Measurements from ENCODE around the gene CROCC2.

Gene CROCC2

GRCh38 chr2:240898108-240898730, 7.9 kb upstream of the CROCC2 start:
- Histone ChIP-seq H3K36me3 (ENCODE audit: control insufficient read depth, insufficient read depth, low read length) (no peaks in the 10 kb centered on the region), H3K27me3 (replicated peaks; ENCODE audit: control insufficient read depth, insufficient read depth, low read length) (no peaks in the 10 kb centered on the region; the same call in 1 of the 2 replicates), H3K4me3 (replicated peaks; ENCODE audit: low read depth, low read length) (no peak overlapping the region)
- TF ChIP-seq CTCF (IDR thresholded peaks at IDR 0.05; ENCODE audit: insufficient read depth, low read length, poor library complexity, severe bottlenecking) = no peak
- no peak for DNase-seq (ENCODE audit: extremely low read depth, insufficient read length)

DNA sequence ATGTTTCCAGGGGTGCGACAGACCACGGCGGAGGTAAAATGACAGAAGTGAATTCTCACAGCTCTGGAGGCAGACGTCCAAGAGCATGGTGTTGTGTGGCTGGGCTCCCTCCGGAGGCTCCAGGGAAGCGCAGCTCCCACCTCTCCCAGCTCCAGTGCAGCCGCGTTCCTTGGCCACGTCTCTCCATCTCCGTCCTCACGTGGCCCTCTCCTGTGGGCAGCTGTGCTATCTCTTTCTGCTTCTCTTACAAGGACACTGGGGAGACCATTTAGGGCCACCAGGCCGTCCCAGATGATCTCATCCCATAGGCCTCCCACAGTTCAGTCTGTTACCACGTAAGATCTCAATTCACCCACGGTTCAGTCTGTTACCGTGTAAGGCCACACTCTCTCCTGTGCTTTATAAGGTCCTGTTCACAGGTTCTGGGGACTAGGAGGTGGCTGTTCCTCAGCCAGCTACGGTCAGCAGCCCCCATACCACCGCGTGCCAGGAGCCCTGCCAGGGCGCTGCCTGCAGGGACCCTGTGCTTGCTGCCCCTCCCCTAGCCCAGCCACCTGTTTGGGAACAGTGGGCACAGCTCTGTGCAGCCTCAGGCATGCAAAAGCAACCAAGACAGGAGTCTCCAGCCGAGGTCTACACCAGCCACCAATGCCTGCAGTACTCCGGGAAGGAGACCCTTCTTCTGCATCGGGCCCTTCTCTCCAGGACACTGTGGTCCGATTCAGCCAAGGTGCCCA, 7.2 kb upstream of the CROCC2 start:
- Histone ChIP-seq H3K36me3 (ENCODE audit: control insufficient read depth, insufficient read depth, low read length) (no peaks in the 10 kb centered on the region), H3K4me3 (replicated peaks; ENCODE audit: low read depth, low read length) (no peak overlapping the region), H3K27me3 (replicated peaks; ENCODE audit: control insufficient read depth, insufficient read depth, low read length) (no peaks in the 10 kb centered on the region; the same call in 1 of the 2 replicates)
- DNase-seq (ENCODE audit: extremely low read depth, insufficient read length) = no peak
- TF ChIP-seq CTCF (IDR thresholded peaks at IDR 0.05; ENCODE audit: insufficient read depth, low read length, poor library complexity, severe bottlenecking) = no peak

DNA sequence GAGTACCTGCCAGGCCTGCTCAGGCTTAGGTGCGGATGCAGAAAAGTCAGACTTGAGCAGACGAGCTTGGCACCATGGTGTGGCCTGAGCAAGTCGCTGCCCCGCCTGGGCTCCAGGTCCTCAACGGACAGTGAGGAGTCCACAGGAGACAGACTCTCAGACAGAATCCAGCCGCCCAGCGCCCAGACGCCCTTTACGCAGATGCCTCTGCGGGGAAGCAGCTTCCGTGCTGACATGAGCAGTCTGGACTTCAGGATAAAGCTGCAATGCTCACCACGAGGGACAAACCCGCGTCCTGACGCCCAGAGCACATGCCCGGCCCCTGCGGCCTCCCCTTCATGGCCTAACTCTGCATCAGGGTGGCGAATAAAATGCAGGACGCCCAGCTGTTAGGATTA, 6.7 kb upstream of the CROCC2 start:
- no peak for DNase-seq (ENCODE audit: extremely low read depth, insufficient read length)
- Histone ChIP-seq H3K36me3 (ENCODE audit: control insufficient read depth, insufficient read depth, low read length) (no peaks in the 10 kb centered on the region), H3K4me3 (replicated peaks; ENCODE audit: low read depth, low read length) (no peak overlapping the region), H3K27me3 (replicated peaks; ENCODE audit: control insufficient read depth, insufficient read depth, low read length) (no peaks in the 10 kb centered on the region; the same call in 1 of the 2 replicates)
- TF ChIP-seq CTCF (IDR thresholded peaks at IDR 0.05; ENCODE audit: insufficient read depth, low read length, poor library complexity, severe bottlenecking) = no peak

DNA sequence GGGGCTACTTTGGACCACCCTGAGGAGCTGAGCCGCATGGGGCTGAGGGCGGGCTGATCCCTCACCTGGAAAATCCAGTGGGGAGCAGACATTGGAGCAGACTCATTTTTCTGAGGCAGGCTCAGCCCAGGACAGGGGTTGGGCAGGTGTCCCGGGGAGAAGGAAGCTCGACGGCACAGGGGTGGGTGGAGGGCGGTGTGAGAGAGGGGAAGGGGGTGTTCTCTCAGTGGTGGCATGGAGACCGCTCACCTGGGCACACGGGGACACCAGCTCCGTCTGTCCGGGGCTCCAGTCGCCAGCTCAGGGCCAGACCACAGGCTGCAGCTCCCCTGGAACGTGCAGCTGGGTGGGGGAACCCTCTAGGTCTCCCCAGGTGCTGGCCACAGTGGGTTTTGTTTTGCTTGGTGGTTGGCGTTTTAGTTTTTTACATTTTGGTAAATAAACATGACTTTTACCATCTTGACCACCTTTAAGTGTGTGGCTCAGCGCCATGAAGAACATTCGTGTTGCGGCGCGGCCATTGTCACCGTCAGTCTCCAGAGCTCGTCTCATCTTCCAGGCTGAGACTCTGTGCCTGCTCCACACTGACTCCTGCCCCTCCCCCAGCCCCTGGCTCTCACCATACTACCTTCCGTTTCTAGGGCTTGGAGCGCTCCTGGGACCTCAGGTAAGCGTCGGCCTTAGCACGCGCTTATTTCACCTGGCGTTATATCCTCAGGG, 5.8 kb upstream of the CROCC2 start:
- Histone ChIP-seq H3K27me3 (replicated peaks; ENCODE audit: control insufficient read depth, insufficient read depth, low read length) (no peaks in the 10 kb centered on the region; the same call in 1 of the 2 replicates), H3K4me3 (replicated peaks; ENCODE audit: low read depth, low read length) (no peak overlapping the region), H3K36me3 (ENCODE audit: control insufficient read depth, insufficient read depth, low read length) (no peaks in the 10 kb centered on the region)
- DNase-seq (ENCODE audit: extremely low read depth, insufficient read length) = no peak
- no peak for TF ChIP-seq CTCF (IDR thresholded peaks at IDR 0.05; ENCODE audit: insufficient read depth, low read length, poor library complexity, severe bottlenecking)

- Histone ChIP-seq H3K27me3 (replicated peaks; ENCODE audit: control insufficient read depth, insufficient read depth, low read length) (peaks cover 1% of the 10 kb centered on the region), H3K4me3 (replicated peaks; ENCODE audit: low read depth, low read length) (no peak overlapping the region), H3K36me3 (ENCODE audit: control insufficient read depth, insufficient read depth, low read length) (no peaks in the 10 kb centered on the region)
- no peak for TF ChIP-seq CTCF (IDR thresholded peaks at IDR 0.05; ENCODE audit: insufficient read depth, low read length, poor library complexity, severe bottlenecking)
- no peak for DNase-seq (ENCODE audit: extremely low read depth, insufficient read length)
Observed at GRCh38 chr2:240901986-240902614, 4.0 kb upstream of the CROCC2 start.
